ENCODE data around the gene FAM180B.

FAM180B gene

GRCh38 chr11:47578524-47579494 lies 7.7 kb upstream of the FAM180B start, which contains the start of the genes KBTBD4 and NDUFS3 (continued):
- TF ChIP-seq ZNF518A (tag by site-specific recombination; conservative IDR thresholded peaks at IDR 0.05; ENCODE audit: low read depth) (peak; percentile 92), ZNF426 (tag by site-specific recombination; IDR thresholded peaks at IDR 0.05) (no peak), ZSCAN16 (tag by site-specific recombination; IDR thresholded peaks at IDR 0.05) (no peak), ZNF585B (tag by site-specific recombination; IDR thresholded peaks at IDR 0.05) (no peak), KLF16 (tag by site-specific recombination; IDR thresholded peaks at IDR 0.05) (peak; percentile 100), MEIS1 (CRISPR knock-in tag; IDR thresholded peaks at IDR 0.05; ENCODE audit: borderline replicate concordance) (no peak), ZNF549 (tag by site-specific recombination; IDR thresholded peaks at IDR 0.05) (no peak), ZNF26 (tag by site-specific recombination; IDR thresholded peaks at IDR 0.05) (no peak), SCRT1 (tag by site-specific recombination; IDR thresholded peaks at IDR 0.05; ENCODE audit: borderline replicate concordance) (0 out of 2 replicates have a peak, but pooled peaks have one; percentile 43), ZNF202 (tag by site-specific recombination; IDR thresholded peaks at IDR 0.05; ENCODE audit: borderline replicate concordance) (no peak), ZBTB6 (tag by site-specific recombination; IDR thresholded peaks at IDR 0.05) (peak; percentile 80)
- TF ChIP-seq, protein P1, sequence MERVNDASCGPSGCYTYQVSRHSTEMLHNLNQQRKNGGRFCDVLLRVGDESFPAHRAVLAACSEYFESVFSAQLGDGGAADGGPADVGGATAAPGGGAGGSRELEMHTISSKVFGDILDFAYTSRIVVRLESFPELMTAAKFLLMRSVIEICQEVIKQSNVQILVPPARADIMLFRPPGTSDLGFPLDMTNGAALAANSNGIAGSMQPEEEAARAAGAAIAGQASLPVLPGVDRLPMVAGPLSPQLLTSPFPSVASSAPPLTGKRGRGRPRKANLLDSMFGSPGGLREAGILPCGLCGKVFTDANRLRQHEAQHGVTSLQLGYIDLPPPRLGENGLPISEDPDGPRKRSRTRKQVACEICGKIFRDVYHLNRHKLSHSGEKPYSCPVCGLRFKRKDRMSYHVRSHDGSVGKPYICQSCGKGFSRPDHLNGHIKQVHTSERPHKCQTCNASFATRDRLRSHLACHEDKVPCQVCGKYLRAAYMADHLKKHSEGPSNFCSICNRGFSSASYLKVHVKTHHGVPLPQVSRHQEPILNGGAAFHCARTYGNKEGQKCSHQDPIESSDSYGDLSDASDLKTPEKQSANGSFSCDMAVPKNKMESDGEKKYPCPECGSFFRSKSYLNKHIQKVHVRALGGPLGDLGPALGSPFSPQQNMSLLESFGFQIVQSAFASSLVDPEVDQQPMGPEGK (tag by site-specific recombination; IDR thresholded peaks at IDR 0.05) = peak; percentile 90; the same call in 1 of the 2 replicates
- TF ChIP-seq, protein P2, sequence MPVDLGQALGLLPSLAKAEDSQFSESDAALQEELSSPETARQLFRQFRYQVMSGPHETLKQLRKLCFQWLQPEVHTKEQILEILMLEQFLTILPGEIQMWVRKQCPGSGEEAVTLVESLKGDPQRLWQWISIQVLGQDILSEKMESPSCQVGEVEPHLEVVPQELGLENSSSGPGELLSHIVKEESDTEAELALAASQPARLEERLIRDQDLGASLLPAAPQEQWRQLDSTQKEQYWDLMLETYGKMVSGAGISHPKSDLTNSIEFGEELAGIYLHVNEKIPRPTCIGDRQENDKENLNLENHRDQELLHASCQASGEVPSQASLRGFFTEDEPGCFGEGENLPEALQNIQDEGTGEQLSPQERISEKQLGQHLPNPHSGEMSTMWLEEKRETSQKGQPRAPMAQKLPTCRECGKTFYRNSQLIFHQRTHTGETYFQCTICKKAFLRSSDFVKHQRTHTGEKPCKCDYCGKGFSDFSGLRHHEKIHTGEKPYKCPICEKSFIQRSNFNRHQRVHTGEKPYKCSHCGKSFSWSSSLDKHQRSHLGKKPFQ (tag by site-specific recombination; IDR thresholded peaks at IDR 0.05) = peak; percentile 52

Data from HEK293 (cell line).